OCI-LY7 (cell line): ENCODE results near the gene FAM240A.

ENCODE experiments used
- EZH2phosphoT487 ChIP-seq: fragments of 200-600 bp; sonication (generic); IDR thresholded peaks from 2 replicates; pipeline ENCODE4 v1.6.1; 2018; ENCODE audit warnings: low read depth, borderline replicate concordance, mild to moderate bottlenecking, mixed run types, antibody characterized with exemption, low read length, moderate library complexity, mixed read lengths
- TF ChIP-seq, protein P1 (sequence below): fragments of 200-600 bp; sonication (generic); conservative IDR thresholded peaks from 2 replicates; pipeline ENCODE4 v1.5.1; 2014; ENCODE audit warnings: mild to moderate bottlenecking, antibody characterized with exemption, low read length, moderate library complexity, mixed read lengths

GRCh38 chr3:46566040-46566641, 46.2 kb upstream of the FAM240A start, which contains the start of gene LRRC2:
- TF ChIP-seq, protein P1, sequence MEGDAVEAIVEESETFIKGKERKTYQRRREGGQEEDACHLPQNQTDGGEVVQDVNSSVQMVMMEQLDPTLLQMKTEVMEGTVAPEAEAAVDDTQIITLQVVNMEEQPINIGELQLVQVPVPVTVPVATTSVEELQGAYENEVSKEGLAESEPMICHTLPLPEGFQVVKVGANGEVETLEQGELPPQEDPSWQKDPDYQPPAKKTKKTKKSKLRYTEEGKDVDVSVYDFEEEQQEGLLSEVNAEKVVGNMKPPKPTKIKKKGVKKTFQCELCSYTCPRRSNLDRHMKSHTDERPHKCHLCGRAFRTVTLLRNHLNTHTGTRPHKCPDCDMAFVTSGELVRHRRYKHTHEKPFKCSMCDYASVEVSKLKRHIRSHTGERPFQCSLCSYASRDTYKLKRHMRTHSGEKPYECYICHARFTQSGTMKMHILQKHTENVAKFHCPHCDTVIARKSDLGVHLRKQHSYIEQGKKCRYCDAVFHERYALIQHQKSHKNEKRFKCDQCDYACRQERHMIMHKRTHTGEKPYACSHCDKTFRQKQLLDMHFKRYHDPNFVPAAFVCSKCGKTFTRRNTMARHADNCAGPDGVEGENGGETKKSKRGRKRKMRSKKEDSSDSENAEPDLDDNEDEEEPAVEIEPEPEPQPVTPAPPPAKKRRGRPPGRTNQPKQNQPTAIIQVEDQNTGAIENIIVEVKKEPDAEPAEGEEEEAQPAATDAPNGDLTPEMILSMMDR = no peak
- no peak for TF ChIP-seq EZH2phosphoT487
